Spleen (tissue), 11 donors: ENCODE measurements around the gene PRPF40B. TPM values are rescaled to one million over a fixed set of nuclear protein-coding genes. Genes with fewer than 3 reads are reported as not detected.

Experiments used
- DNase-seq: peaks from one replicate; pipeline ENCODE4 v3.0.0-alpha.2; 2020
- H3K27ac ChIP-seq, 8 donors: fragments of 200-600 bp; sonication (generic) in 7 of 8; 1 replicate in 4 of 8; 2 replicates in 4 of 8; pipeline versions ENCODE4 v1.5.0 to v1.8.0; 2016 to 2021; ENCODE audit warnings: inconsistent platforms in 4 of 8, mild to moderate bottlenecking in 4 of 8, moderate library complexity in 1 of 8
- H3K27me3 ChIP-seq, 7 donors: fragments of 200-600 bp; sonication (generic) in 6 of 7; replicated peaks in 1 of 7; 1 replicate in 4 of 7; 2 replicates in 3 of 7; pipeline versions ENCODE4 v1.5.0 to v1.8.0; 2016 to 2021; ENCODE audit warnings: inconsistent platforms in 3 of 7, mild to moderate bottlenecking in 1 of 7
- H3K36me3 ChIP-seq, 6 donors: fragments of 200-600 bp; sonication (generic) in 5 of 6; 1 replicate in 4 of 6; 2 replicates in 2 of 6; pipeline versions ENCODE4 v1.5.0 to v1.8.0; 2016 to 2021; ENCODE audit warnings: inconsistent platforms in 2 of 6
- H3K4me1 ChIP-seq, 6 donors: fragments of 200-600 bp; sonication (generic) in 5 of 6; 1 replicate in 3 of 6; 2 replicates in 3 of 6; pipeline versions ENCODE4 v1.5.0 to v1.8.0; 2016 to 2021; ENCODE audit warnings: inconsistent platforms in 3 of 6
- H3K4me3 ChIP-seq, 8 donors: fragments of 200-600 bp; sonication (generic) in 7 of 8; 1 replicate in 4 of 8; 2 replicates in 4 of 8; pipeline versions ENCODE4 v1.5.0 to v1.8.0; 2016 to 2021; ENCODE audit warnings: inconsistent platforms in 4 of 8, mild to moderate bottlenecking in 4 of 8, moderate library complexity in 2 of 8
- H3K9me3 ChIP-seq, 8 donors: fragments of 200-600 bp; sonication (generic) in 7 of 8; 1 replicate in 4 of 8; 2 replicates in 4 of 8; pipeline versions ENCODE4 v1.5.0 to v1.8.0; 2016 to 2021; ENCODE audit warnings: inconsistent platforms in 4 of 8
- CTCF ChIP-seq, 11 experiments: fragments of 200-600 bp in 7 of 11; fragments of 450-650 bp in 4 of 11; sonication (generic) in 4 of 11; IDR thresholded peaks in 8 of 11; conservative IDR thresholded peaks in 3 of 11; 1 replicate in 7 of 11; 2 replicates in 4 of 11; pipeline versions ENCODE4 v1.4.0 to v1.8.0; 2016 to 2021; ENCODE audit warnings: antibody characterized with exemption in 11 of 11, inconsistent platforms in 4 of 11, mild to moderate bottlenecking in 1 of 11
- POLR2A ChIP-seq, 3 donors: fragments of 450-650 bp; IDR thresholded peaks; one replicate each; pipeline ENCODE4 v1.5.1; 2017; ENCODE audit warnings: antibody characterized with exemption in 3 of 3, mild to moderate bottlenecking in 1 of 3
- POLR2AphosphoS5 ChIP-seq, 3 donors: sonication (generic); formaldehyde crosslinking; IDR thresholded peaks; one replicate each; pipeline ENCODE4 v1.5.1; 2017; ENCODE audit warnings: antibody characterized with exemption in 3 of 3
- WGBS, 5 donors: extraction: QIAGEN DNeasy Blood & Tissue Kit in 3 of 5; methylation state at CpG; one replicate each; pipeline versions ENCODE4 v1.1.5 to v1.1.7; 2013 to 2018; 5-methylcytosine and 5-hydroxymethylcytosine counted together
- intact Hi-C: fragments of 100-400 bp; cut with DNase I; formaldehyde crosslinking; loops from one replicate; pipeline ENCODE4 v1.15.0; 2023; ENCODE audit warnings: low total_unique reads
- polyA plus RNA-seq, 3 donors: library from polyadenylated mRNA; stranded (reverse); fragments of 200-250 nt; gene quantifications; one replicate each; pipeline ENCODE4 v1.2.1, GENCODE V29; 2013
- total RNA-seq, 7 donors: library from RNA; depleted of rRNA in 3 of 7; stranded (reverse); fragments of >200 nt in 3 of 7; fragmentation: NEBNext Ultra II Directional in 4 of 7; extraction: Animal tissue kit (Norgen Biotek cat#: 25700) in 4 of 7; gene quantifications; one replicate each; pipeline versions ENCODE4 v1.1.0 to v1.2.1, GENCODE V29; 2016 to 2021
- donor health status: healthy with polysubstance abuse.
- donor health status: DM: no; HTN: no; CAD: no; lungs with moderate emphysema.
- donor health status: DM: no; HTN: no; CAD: no.
- donor health status: Bipolar disorder and iron deficiency.
- donor health status: healthy.
- donor health status: DM: no; HTN: no; CAD: no.
- donor health status: DM: yes; HTN: yes; CAD: no.

PRPF40B gene
- total and polyA plus RNA-seq, 10 donors: 5.9 to 28.3 (median 19.0) TPM

GRCh38 chr12:49616533-49617219 lies 6.7 kb upstream of the PRPF40B start:
- intact Hi-C loops: no loop called here
- Histone ChIP-seq H3K27me3 (peaks cover 0 to 28% (median 0%) of the 10 kb centered on the region in 7 donors), H3K4me1 (peaks cover 4 to 9% (median 7%) of the 10 kb centered on the region in 6 donors), H3K36me3 (no peaks in the 10 kb centered on the region), H3K27ac (no peak overlapping the region), H3K9me3 (peaks cover 0 to 4% (median 0%) of the 10 kb centered on the region in 8 donors), H3K4me3 (no peak overlapping the region)
- no peak for TF ChIP-seq POLR2A (IDR thresholded peaks at IDR 0.05)
- no peak for TF ChIP-seq POLR2AphosphoS5 (IDR thresholded peaks at IDR 0.05)
- no peak for TF ChIP-seq CTCF (IDR thresholded peaks at IDR 0.05 in 8 of 11, conservative IDR thresholded peaks at IDR 0.05 in 3 of 11)
- WGBS, 5 donors: 58 to 68% (median 65%) methylated on average over 5 of the region's 5 CpGs
- DNase-seq: no peak

- TF ChIP-seq CTCF (IDR thresholded peaks at IDR 0.05 in 8 of 11, conservative IDR thresholded peaks at IDR 0.05 in 3 of 11): no peak
- TF ChIP-seq POLR2A (IDR thresholded peaks at IDR 0.05): no peak
- H3K36me3 ChIP-seq: no peaks in the 10 kb centered on the region
- no peak overlapping the region for H3K27ac ChIP-seq
- DNase-seq: no peak
- H3K27me3 ChIP-seq: peaks cover 0 to 29% (median 0%) of the 10 kb centered on the region in 7 donors
- H3K4me1 ChIP-seq: peaks cover 12 to 25% (median 21%) of the 10 kb centered on the region in 6 donors
- H3K9me3 ChIP-seq: peaks cover 0 to 4% (median 0%) of the 10 kb centered on the region in 8 donors
- 85 to 97% (median 92%) methylated on average over 1 of the region's 1 CpG for WGBS, 5 donors
- H3K4me3 ChIP-seq: no peak overlapping the region
- intact Hi-C loops: no loop called here
These were observed 4.8 kb upstream of the PRPF40B start for GRCh38 chr12:49618576-49618975.

GRCh38 chr12:49619286-49619685 lies 4.1 kb upstream of the PRPF40B start:
- no peak overlapping the region for H3K4me3 ChIP-seq
- H3K36me3 ChIP-seq: no peaks in the 10 kb centered on the region
- intact Hi-C loops: no loop called here
- peaks cover 12 to 32% (median 23%) of the 10 kb centered on the region in 6 donors for H3K4me1 ChIP-seq
- peaks cover 0 to 22% (median 0%) of the 10 kb centered on the region in 7 donors for H3K27me3 ChIP-seq
- H3K9me3 ChIP-seq: peaks cover 0 to 4% (median 0%) of the 10 kb centered on the region in 8 donors
- no peak for TF ChIP-seq POLR2AphosphoS5 (IDR thresholded peaks at IDR 0.05)
- TF ChIP-seq CTCF (IDR thresholded peaks at IDR 0.05 in 8 of 11, conservative IDR thresholded peaks at IDR 0.05 in 3 of 11): no peak
- no peak for TF ChIP-seq POLR2A (IDR thresholded peaks at IDR 0.05)
- WGBS, 5 donors: 89 to 96% (median 93%) methylated on average over 3 of the region's 3 CpGs
- no peak overlapping the region for H3K27ac ChIP-seq
- DNase-seq: no peak

GRCh38 chr12:49621651-49622500 lies 1.5 kb upstream of the PRPF40B start:
- no peaks in the 10 kb centered on the region for H3K9me3 ChIP-seq
- H3K27me3 ChIP-seq: peaks cover 0 to 9% (median 0%) of the 10 kb centered on the region in 7 donors
- H3K4me1 ChIP-seq: peaks cover 12 to 34% (median 23%) of the 10 kb centered on the region in 6 donors
- no peak for DNase-seq
- H3K36me3 ChIP-seq: no peaks in the 10 kb centered on the region
- no peak for TF ChIP-seq CTCF (IDR thresholded peaks at IDR 0.05 in 8 of 11, conservative IDR thresholded peaks at IDR 0.05 in 3 of 11)
- no peak for TF ChIP-seq POLR2A (IDR thresholded peaks at IDR 0.05)
- no peak for TF ChIP-seq POLR2AphosphoS5 (IDR thresholded peaks at IDR 0.05)
- intact Hi-C loops: no loop called here
- peak overlapping the region; percentile 49 to 87 (median 80) for H3K27ac ChIP-seq
- WGBS, 5 donors: 2 to 14% (median 3%) methylated on average over 31 to 33 of the region's 33 CpGs
- H3K4me3 ChIP-seq: peak overlapping the region; percentile 52 to 81 (median 60)
